Measurements from ENCODE around the gene SLC25A13. TPM values are rescaled to one million over a fixed set of nuclear protein-coding genes. Genes with fewer than 3 reads are reported as not detected.

The SLC25A13 gene
- total RNA-seq, 1 donor: 19.2 TPM

DNA sequence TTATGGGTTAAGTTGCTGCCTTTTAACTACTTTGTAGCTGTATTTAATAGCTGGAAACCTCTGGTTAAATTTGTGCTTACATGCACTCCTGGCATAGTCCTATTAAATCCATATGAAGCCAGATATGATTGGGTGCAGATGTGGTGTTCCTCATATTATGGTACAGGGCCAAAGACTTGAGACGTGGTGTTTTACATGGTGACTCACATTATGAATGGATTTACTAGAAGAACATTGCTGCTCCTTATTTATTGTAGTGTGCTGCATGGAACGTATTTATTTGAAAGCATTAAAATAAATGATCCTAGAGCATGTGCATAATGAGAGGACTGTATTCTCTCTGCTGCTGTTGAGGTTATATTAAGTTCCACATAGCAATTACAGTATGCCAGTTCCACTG lies 224.1 kb downstream of the SLC25A13 start:
- Histone ChIP-seq H3K9me3 (ENCODE audit: low read depth, low read length) (no peaks in the 10 kb centered on the region), H3K27me3 (ENCODE audit: insufficient read depth, low read length) (no peaks in the 10 kb centered on the region), H3K27ac (ENCODE audit: low read depth, low read length) (no peak overlapping the region), H3K4me2 (ENCODE audit: insufficient read depth, low read length) (no peak overlapping the region), H3K4me1 (ENCODE audit: insufficient read depth, low read length) (peaks cover 4% of the 10 kb centered on the region), H2AFZ (ENCODE audit: low read length) (no peak overlapping the region), H3K4me3 (ENCODE audit: insufficient read depth, low read length) (no peak overlapping the region), H3K36me3 (ENCODE audit: insufficient read depth, low read length) (no peaks in the 10 kb centered on the region), H3K79me2 (ENCODE audit: insufficient read depth, low read length) (no peaks in the 10 kb centered on the region), H4K20me1 (ENCODE audit: insufficient read depth, low read length) (no peaks in the 10 kb centered on the region)
- no peak for DNase-seq (ENCODE audit: insufficient read length, low spot score, missing footprints)
- TF ChIP-seq, protein P1, sequence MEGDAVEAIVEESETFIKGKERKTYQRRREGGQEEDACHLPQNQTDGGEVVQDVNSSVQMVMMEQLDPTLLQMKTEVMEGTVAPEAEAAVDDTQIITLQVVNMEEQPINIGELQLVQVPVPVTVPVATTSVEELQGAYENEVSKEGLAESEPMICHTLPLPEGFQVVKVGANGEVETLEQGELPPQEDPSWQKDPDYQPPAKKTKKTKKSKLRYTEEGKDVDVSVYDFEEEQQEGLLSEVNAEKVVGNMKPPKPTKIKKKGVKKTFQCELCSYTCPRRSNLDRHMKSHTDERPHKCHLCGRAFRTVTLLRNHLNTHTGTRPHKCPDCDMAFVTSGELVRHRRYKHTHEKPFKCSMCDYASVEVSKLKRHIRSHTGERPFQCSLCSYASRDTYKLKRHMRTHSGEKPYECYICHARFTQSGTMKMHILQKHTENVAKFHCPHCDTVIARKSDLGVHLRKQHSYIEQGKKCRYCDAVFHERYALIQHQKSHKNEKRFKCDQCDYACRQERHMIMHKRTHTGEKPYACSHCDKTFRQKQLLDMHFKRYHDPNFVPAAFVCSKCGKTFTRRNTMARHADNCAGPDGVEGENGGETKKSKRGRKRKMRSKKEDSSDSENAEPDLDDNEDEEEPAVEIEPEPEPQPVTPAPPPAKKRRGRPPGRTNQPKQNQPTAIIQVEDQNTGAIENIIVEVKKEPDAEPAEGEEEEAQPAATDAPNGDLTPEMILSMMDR (IDR thresholded peaks at IDR 0.05; ENCODE audit: extremely low read depth, low read depth, low read length): no peak

DNA sequence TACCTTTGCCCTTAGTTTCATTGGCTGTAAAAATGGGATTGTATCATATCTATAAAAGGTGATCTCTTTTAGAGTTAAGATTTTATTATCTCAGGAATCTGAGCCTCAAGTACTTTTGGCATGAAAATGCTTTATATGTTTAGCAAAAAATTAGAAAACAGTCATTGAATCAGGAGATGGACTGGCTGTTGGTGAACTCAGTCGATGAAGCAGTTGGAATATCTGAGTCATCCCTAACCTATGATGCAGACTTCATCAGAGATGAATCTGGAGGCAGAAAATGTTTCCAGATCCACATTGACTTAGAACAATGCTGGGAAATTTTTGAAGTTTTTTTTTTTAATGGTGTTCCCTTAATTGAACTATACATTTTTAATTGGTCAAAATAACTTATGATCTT lies 228.5 kb downstream of the SLC25A13 start:
- TF ChIP-seq, protein P1 (IDR thresholded peaks at IDR 0.05; ENCODE audit: extremely low read depth, low read depth, low read length): no peak
- Histone ChIP-seq H3K79me2 (ENCODE audit: insufficient read depth, low read length) (no peaks in the 10 kb centered on the region), H3K27me3 (ENCODE audit: insufficient read depth, low read length) (no peaks in the 10 kb centered on the region), H2AFZ (ENCODE audit: low read length) (no peak overlapping the region), H4K20me1 (ENCODE audit: insufficient read depth, low read length) (no peaks in the 10 kb centered on the region), H3K27ac (ENCODE audit: low read depth, low read length) (peak overlapping the region; percentile 71), H3K9me3 (ENCODE audit: low read depth, low read length) (no peaks in the 10 kb centered on the region), H3K4me3 (ENCODE audit: insufficient read depth, low read length) (no peak overlapping the region), H3K4me1 (ENCODE audit: insufficient read depth, low read length) (peaks cover 4% of the 10 kb centered on the region), H3K36me3 (ENCODE audit: insufficient read depth, low read length) (no peaks in the 10 kb centered on the region), H3K4me2 (ENCODE audit: insufficient read depth, low read length) (no peak overlapping the region)
- DNase-seq (ENCODE audit: insufficient read length, low spot score, missing footprints): no peak

DNA sequence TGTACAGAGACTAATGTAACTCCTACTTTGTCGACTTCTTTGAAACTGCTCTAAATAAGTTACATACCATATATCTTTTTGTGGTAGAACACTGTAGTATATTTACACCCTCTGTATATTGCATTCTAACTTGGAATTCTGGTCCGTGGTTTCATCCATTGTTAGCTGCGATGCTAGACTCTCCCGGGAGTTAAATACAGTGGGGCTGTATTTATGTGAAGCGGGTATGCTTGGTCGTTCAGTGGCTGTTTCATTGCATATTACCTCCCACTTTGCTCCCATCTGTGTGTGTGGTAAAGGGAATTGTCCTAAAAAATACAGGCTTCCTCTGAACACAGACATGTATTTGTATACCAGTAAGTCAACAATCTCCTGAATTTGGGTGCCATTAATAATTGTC lies 231.1 kb downstream of the SLC25A13 start:
- Histone ChIP-seq H2AFZ (ENCODE audit: low read length) (no peak overlapping the region), H3K4me1 (ENCODE audit: insufficient read depth, low read length) (peaks cover 4% of the 10 kb centered on the region), H3K79me2 (ENCODE audit: insufficient read depth, low read length) (no peaks in the 10 kb centered on the region), H3K4me2 (ENCODE audit: insufficient read depth, low read length) (no peak overlapping the region), H3K9me3 (ENCODE audit: low read depth, low read length) (no peaks in the 10 kb centered on the region), H3K27ac (ENCODE audit: low read depth, low read length) (no peak overlapping the region), H4K20me1 (ENCODE audit: insufficient read depth, low read length) (no peaks in the 10 kb centered on the region), H3K27me3 (ENCODE audit: insufficient read depth, low read length) (no peaks in the 10 kb centered on the region), H3K36me3 (ENCODE audit: insufficient read depth, low read length) (no peaks in the 10 kb centered on the region), H3K4me3 (ENCODE audit: insufficient read depth, low read length) (no peak overlapping the region)
- no peak for DNase-seq (ENCODE audit: insufficient read length, low spot score, missing footprints)
- TF ChIP-seq, protein P1 (IDR thresholded peaks at IDR 0.05; ENCODE audit: extremely low read depth, low read depth, low read length): no peak

DNA sequence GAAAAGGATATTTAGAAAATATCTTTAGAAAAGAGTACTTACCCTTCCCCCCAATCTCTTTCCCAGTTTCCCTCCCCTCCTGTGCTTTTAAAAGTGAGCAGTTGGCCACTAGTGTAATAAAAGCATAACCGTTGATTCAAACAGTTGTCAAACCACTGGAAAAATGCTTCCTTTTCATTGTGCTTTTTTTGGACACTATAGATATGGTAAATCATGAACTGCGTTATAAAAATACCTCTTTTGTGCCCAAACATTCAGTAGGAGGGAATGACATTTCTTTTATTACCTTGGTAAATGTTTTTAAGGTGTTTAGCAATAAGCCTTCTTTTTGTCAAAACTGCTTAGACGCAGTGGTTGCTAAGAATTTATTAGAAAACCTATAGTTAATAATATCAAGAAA lies 232.4 kb downstream of the SLC25A13 start:
- H3K4me2 ChIP-seq (ENCODE audit: insufficient read depth, low read length): no peak overlapping the region
- no peaks in the 10 kb centered on the region for H3K27me3 ChIP-seq (ENCODE audit: insufficient read depth, low read length)
- H3K9me3 ChIP-seq (ENCODE audit: low read depth, low read length): no peaks in the 10 kb centered on the region
- TF ChIP-seq, protein P1 (IDR thresholded peaks at IDR 0.05; ENCODE audit: extremely low read depth, low read depth, low read length): no peak
- no peaks in the 10 kb centered on the region for H3K36me3 ChIP-seq (ENCODE audit: insufficient read depth, low read length)
- H3K27ac ChIP-seq (ENCODE audit: low read depth, low read length): no peak overlapping the region
- peaks cover 15% of the 10 kb centered on the region for H3K4me1 ChIP-seq (ENCODE audit: insufficient read depth, low read length)
- H4K20me1 ChIP-seq (ENCODE audit: insufficient read depth, low read length): no peaks in the 10 kb centered on the region
- no peak for DNase-seq (ENCODE audit: insufficient read length, low spot score, missing footprints)
- no peak overlapping the region for H2AFZ ChIP-seq (ENCODE audit: low read length)
- no peaks in the 10 kb centered on the region for H3K79me2 ChIP-seq (ENCODE audit: insufficient read depth, low read length)
- H3K4me3 ChIP-seq (ENCODE audit: insufficient read depth, low read length): no peak overlapping the region

Measured in osteoblast (primary cell).